Keratinocyte (primary cell): ENCODE data around the gene SPOP.

Experiments used
- CTCF ChIP-seq, 3 experiments: IDR thresholded peaks in 1 of 3; conservative IDR thresholded peaks in 1 of 3; optimal IDR thresholded peaks in 1 of 3; 2 replicates in 2 of 3; 3 replicates in 1 of 3; pipeline versions ENCODE3 to v1.5.1; 2011; ENCODE audit warnings: low read length in 3 of 3, mild to moderate bottlenecking in 3 of 3, moderate library complexity in 2 of 3, control low read depth in 1 of 3, inconsistent platforms in 1 of 3; ENCODE audit not compliant: insufficient read depth in 2 of 3; ENCODE audit errors: extremely low read depth in 1 of 3
- EZH2 ChIP-seq: IDR thresholded peaks from one replicate; pipeline ENCODE4 v1.6.1; 2012; ENCODE audit warnings: inconsistent platforms, mild to moderate bottlenecking, low read length, moderate library complexity

- TF ChIP-seq CTCF (optimal IDR thresholded peaks at IDR 0.05 in 1 of 3, IDR thresholded peaks at IDR 0.05 in 1 of 3, conservative IDR thresholded peaks at IDR 0.05 in 1 of 3; ENCODE audit: extremely low read depth in 1 of 3, insufficient read depth in 2 of 3, low read length in 3 of 3) (no peak), EZH2 (no peak)
These were observed 74.7 kb downstream of the SPOP start for GRCh38 chr17:49603238-49603637.
